Retina (tissue), 1 donor: Measurements from ENCODE around the gene VPS26C.
A peak's percentile ranks its signal among the peaks of the same experiment; 100 is the strongest.

Source experiments
- DNase-seq: peaks from one replicate; pipeline ENCODE4 v3.0.0-alpha.2; 2016

VPS26C gene

GRCh38 chr21:37263827-37264600 lies 3.1 kb downstream of the VPS26C start:
- peak; percentile 22 for DNase-seq

GRCh38 chr21:37259426-37259825 lies 7.7 kb downstream of the VPS26C start:
- DNase-seq: no peak

GRCh38 chr21:37257967-37258877 lies 8.9 kb downstream of the VPS26C start:
- peak; percentile 93 for DNase-seq

DNA sequence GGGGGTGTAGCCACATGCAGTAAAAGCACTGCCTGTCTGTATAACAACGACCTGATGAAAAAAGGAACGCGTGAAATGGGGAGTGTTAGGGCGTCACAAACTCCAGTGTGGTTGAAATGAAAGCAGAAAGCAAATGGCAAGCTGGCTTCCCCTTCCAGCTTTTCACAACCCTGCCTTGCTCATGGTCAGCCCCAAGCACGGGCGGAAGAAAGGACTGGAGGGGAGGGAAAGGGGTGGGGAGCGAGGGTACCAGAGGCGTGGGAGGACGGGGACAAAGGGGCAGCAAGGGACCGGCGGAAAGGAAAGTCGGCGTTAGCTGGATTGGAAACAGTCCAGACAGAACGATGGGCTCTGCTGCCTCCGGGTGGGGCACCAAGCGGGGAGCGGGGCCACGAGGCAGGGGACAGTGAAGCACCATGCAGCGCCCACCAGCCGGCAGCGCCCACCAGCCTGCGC lies 9.6 kb downstream of the VPS26C start:
- DNase-seq: no peak

GRCh38 chr21:37253991-37254390 lies 13.1 kb downstream of the VPS26C start:
- no peak for DNase-seq

GRCh38 chr21:37251294-37251634 lies 15.9 kb downstream of the VPS26C start:
- no peak for DNase-seq

DNA sequence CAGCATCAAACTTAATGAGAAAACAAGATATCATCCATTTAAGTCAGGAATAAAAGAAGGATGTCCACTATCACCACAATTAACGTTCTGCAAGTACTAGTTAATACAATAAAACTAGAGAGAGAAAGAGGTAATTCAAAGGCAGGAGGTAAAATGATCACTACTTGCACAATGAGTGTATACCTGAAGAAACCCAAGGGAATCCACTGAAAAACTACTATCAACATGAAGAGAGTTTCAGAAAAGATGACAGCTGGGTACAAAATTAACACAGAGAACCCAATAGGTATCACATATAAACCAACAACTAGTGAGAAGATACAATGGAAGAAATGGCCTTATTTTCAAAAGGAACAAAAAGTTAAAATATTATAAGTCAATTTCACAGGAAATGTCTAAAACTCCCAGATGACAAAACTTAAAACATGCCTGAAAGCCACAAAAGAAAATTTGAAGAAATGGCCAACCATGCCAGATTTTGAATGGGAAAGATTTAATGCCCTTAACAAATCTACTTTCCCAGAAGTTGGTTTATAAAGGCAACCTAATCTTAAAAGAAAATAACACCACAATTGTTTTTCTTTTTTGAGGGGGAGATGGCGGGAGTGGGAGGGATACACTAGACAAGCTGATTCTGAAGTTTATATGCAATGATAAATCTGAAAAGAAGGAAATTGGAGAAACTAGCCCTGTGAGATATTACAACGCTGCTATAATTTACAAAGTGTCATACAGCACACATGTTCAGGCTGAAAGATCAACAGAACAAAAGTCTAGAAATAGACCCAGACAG lies 17.8 kb downstream of the VPS26C start:
- DNase-seq: no peak

DNA sequence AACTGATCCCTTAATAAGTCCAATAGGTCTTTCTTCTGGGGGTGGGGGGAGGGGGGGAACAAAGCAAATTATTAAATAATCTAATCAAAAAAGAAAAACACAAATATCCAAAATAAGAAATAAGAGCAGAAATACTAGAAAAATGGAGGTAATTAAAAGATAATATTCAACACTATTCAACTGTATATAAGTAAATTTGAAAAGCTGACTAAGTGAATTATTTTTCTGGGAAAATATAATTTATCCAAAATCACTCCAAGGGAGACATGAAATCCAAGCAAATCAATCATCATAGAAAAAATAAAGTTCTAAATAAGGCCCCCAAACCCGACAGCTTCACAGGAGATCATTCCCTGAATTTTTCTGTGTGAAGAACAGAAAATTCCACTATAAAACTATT lies 18.8 kb downstream of the VPS26C start:
- no peak for DNase-seq

DNA sequence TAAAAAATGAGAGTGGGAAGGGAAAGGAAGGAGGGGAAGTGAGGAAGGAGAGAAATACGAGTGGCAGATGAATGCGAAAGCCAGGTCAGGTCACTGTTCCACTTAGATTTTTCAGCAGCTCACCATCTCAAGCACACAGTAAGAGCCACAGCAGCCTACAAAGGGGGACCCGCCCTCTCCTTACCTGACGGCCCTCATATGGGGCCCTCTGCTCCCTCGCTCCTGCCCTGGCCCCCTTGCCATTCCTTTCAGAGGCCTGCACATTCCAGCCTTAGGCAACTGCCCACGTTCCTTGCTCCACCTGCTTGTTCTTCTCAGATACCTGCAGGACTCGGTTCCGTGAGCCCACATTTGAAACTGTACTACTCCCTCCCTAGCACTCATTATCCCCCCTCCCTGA lies 22.0 kb downstream of the VPS26C start:
- DNase-seq: no peak

DNA sequence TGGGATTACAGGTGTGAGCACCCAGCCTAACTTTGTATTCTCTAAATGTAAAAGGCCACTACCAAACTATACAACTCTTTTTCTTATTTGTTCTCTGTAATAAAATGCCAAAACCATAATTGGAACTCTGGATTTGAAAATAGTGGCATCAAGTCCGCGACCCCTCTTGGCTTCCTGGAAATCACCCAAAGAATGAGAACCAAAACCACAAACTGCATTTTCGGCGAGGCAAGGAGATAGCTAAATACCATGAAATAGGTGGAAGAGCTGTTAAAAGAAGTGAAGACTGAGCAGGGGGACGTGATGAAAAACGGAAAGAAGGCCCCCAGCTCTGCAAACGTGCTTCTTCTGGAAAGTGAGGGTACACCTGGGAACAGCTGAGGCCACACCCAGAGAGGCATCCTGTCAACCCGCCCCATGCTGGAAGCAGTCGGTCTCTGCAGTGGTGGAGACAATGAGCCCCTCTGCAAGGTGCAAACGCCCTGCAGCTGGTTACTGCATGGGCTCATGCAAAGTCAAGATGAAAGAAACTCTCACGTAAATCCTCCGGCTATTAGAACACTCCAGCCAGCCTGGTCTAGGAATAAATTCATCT lies 22.5 kb downstream of the VPS26C start:
- DNase-seq: no peak

GRCh38 chr21:37243961-37244360 lies 23.2 kb downstream of the VPS26C start:
- DNase-seq: no peak

- no peak for DNase-seq
Observed at GRCh38 chr21:37241426-37241825, 25.7 kb downstream of the VPS26C start.

GRCh38 chr21:37240978-37241377 lies 26.2 kb downstream of the VPS26C start:
- no peak for DNase-seq

GRCh38 chr21:37237764-37238163 lies 29.4 kb downstream of the VPS26C start:
- DNase-seq: no peak

GRCh38 chr21:37237346-37237745 lies 29.8 kb downstream of the VPS26C start:
- no peak for DNase-seq

DNA sequence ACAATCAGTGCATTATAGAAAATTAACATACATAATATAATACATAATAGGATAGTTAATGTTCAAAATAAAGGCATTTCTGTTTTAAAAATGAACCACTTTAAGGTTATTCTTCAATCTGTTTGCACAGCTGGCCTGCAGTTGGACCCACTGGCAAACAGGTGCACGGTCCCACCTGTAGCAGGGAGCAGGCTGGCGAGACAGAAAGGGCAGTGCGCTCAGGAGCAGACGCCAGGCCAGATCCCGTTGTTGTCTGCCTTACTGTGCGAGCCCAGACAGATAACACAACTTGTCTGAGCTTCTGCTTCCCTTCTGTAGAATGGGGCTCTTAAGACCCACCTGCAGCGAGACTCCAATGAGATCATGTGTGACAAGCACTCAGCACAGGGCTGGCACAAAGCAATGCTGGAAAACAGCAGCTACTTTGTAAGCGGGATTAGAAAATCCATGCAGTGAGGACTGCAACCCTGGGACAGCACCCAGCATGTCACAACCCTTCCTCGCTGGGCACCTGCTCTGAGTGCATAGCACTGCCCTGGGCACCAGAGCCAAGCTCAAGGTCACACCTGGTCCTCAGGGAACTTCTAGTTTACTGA lies 33.5 kb downstream of the VPS26C start:
- DNase-seq: no peak

DNA sequence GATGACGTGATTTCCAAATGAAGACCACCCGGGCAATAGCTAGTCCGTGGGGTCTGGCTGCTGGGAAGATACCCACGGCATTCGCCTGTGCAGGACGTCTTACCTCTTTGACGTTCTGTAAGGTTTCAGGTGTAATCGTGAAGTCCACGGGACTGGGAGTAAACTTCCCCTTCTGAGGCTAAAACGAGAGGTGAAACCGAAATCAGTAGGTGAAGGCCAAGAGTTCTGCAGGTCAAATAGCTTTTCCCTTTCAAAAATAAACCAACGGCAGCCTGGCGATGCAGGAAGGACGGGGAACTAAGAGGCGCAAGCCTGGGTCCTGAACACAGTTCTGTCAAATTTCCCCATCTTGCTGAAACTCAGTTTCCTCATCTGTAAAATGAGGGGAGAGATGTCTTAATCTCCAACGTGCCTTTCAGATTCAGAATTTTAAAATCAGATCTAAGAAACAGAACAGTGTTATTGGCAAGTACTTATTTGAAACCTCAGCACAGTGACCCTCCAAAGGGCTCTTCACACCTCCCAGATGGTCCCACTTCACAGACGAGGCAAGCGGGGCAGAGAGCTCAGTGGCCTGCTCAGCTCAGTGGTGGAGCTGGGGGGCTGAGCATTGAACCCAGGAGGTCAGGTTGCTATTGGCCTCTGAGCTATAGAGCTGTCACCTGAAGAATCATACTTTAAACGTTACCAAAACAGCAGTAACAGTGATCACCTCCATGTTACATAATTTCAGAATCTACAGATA lies 34.7 kb downstream of the VPS26C start:
- DNase-seq: no peak

GRCh38 chr21:37231671-37232070 lies 35.5 kb downstream of the VPS26C start:
- no peak for DNase-seq

GRCh38 chr21:37231249-37231645 lies 35.9 kb downstream of the VPS26C start:
- no peak for DNase-seq

DNA sequence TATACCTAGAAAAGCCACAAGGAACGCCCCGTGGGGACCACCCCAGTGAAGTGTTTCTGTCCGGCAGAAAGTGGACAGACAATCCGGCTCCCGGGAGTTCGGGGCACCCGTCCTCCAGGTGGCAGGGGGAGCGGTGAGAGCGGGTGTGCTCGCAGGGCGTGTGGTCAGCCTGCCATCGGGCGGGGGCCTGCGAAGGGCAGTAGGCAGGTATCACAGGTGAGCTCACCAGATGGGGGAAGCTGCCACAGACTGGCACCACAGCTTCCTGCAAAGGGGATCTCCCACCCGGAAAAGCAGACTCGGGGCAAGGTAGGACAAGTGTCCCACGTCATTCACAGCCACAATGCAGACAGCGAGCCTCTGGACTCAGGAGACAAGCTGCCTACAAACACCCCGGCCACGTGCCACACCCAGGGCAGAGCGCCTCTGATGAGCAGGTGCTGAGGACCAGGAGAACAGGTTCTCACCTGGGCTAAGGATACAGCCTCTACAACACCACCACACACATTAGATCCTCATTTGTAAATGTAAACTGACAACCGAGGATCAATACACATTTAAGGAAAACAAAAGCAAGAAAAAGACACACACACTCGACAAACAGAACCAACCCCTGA lies 36.4 kb downstream of the VPS26C start:
- no peak for DNase-seq

GRCh38 chr21:37228003-37228400 lies 39.1 kb downstream of the VPS26C start:
- no peak for DNase-seq
